22Rv1 (cell line): ENCODE results near the gene CHST8.
"Not testable (repeated sequence)": the region's sequence is repeated elsewhere in the genome, so short reads cannot be mapped to it uniquely, and the experiment has no call there.

Source experiments
- H3K27ac ChIP-seq: fragments of 450-650 bp; 2 replicates; pipeline ENCODE4 v1.5.1; 2017
- CTCF ChIP-seq: fragments of 450-650 bp; IDR thresholded peaks from 2 replicates; pipeline ENCODE4 v1.5.1; 2017; ENCODE audit warnings: mild to moderate bottlenecking
- ZFX ChIP-seq: fragments of 450-650 bp; IDR thresholded peaks from 2 replicates; pipeline ENCODE4 v1.6.1; 2017; ENCODE audit warnings: antibody characterized with exemption, borderline replicate concordance

Gene CHST8

DNA sequence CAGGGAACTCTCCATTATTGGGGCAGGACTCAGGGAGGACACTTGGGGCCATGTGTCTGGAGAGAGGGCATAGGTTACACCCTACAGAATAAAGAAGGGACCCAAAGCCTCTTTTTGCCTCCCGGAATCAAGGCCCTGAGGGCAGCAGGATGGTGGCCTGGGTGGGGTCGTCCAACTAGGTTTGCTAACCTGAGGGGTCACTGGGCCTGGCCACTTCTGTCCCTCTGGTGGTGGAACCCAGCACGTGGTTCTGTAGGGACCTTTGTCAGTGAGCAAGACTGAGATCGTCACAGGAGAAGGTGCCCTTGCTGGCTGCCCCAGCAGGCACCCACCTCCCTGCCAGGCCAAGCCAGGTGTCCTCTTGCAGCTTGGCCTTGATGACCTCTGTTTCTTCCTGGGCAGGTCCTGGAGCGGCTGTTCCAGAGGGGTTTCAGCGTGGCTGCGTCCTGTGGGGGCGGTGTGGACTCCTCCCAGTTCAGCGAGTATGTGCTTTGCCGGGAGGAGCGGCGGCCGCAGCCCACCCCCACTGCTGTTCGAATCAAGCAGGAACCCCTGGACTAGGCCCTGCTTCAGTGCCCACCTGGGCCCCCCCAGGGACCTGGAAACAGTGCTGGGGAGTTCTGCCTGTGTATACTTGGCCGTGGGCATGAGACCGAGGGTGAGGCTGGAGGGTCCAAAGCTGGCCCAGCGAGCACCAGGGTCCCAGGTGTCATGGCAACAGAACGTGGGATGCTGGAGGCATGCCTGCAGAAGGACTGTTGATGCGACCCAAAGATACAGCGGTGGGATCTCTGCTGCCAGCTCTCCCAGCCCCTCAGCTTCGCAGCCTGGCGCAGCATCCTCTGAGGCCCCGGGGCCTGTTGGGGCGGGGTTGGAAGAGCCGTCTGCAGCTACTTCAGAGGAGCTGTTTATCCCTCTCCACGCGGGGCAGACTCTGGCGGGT is 190.9 kb downstream of the CHST8 start:
- no peak for TF ChIP-seq ZFX
- TF ChIP-seq CTCF, result no peak
- H3K27ac ChIP-seq, result no peak overlapping the region

GRCh38 chr19:33813391-33814101 is 191.8 kb downstream of the CHST8 start:
- H3K27ac ChIP-seq, result no peak overlapping the region
- no peak for TF ChIP-seq CTCF
- no peak for TF ChIP-seq ZFX

DNA sequence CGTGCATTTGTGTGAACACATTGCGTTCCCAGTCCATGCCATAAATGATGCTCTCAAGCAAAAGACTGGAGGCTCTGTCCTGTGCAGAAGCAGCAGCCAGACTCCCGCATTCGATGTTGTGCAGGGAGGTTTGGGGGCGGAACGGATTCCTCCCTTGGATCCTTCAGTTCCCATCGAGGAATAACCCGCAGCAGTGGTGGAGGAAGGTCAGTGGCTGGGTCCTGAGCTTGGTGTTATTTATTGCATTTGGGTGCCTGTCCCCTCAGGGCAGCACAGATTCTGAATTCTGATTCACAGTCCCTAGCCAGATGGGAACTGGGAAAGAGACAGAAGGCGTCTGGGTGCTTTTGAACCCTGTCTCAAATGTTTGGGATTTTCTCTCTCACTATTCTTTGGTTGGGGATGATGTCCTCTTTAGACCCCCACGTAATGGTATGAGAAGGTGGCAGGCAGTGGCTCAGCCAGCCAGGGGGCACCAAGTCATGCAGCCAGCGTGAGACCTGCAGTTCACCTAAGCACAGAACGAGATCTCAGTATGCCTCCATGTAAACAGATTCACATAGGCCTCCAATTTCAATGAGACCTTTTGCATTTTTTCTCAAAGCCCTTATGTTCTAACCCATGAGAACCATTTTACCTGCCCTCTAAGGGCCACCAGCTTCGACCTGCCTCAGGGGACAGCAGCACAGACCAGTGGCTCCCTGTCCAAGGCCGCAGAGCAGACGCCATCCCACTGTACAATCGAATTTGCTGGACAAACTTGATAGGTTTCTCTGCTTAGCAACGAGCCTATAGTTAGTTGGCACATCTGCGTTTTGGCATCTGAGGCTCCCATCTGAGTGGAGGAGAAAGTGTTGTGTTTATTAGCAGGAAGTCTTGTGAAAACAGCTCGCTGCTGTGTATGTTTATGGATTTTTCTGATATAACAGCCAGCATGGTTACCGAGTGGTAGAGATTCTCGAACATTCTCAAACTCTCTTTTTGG is 192.7 kb downstream of the CHST8 start:
- TF ChIP-seq CTCF (no peak), ZFX (no peak)
- H3K27ac ChIP-seq, result no peak overlapping the region

- no peak overlapping the region for H3K27ac ChIP-seq
- no peak for TF ChIP-seq ZFX
- TF ChIP-seq CTCF, result no peak
These were observed 193.9 kb downstream of the CHST8 start for GRCh38 chr19:33815380-33816340.

GRCh38 chr19:33818411-33818810 is 196.7 kb downstream of the CHST8 start:
- no peak overlapping the region for H3K27ac ChIP-seq
- TF ChIP-seq CTCF (no peak), ZFX (no peak)

GRCh38 chr19:33819078-33819477 is 197.3 kb downstream of the CHST8 start:
- H3K27ac ChIP-seq, result not testable (repeated sequence)

GRCh38 chr19:33819506-33819879 is 197.7 kb downstream of the CHST8 start:
- no peak overlapping the region for H3K27ac ChIP-seq

More at GRCh38 chr19:33819506-33819879, 197.7 kb downstream of the CHST8 start:
- TF ChIP-seq ZFX (no peak), CTCF (no peak)
